ENCODE data around the gene TMEM63B.
A peak's percentile ranks its signal among the peaks of the same experiment; 100 is the strongest.
"Not testable (repeated sequence)": the region's sequence is repeated elsewhere in the genome, so short reads cannot be mapped to it uniquely, and the experiment has no call there.

Gene TMEM63B

DNA sequence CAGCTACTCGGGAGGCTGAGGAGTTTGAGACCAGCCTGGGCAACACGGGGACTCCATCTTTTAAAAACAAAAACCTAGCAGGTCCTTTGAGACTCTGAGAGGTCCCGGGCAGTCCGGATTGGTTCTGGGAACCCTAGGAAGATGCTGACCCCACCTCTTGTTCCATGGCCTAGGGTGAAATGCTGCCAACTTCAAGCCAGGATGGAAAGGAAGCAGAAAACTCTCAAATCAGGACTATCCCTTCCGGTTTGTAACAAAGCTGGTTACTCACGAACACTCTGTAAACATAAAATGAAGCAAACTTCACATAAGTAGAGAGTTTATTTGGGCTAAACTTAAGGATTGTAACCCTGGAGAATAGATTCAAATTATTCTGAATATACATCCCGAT lies 59.3 kb downstream of the TMEM63B start:
- no peak overlapping the region for H3K9ac ChIP-seq (ENCODE audit: low read length in 5 of 5)

DNA sequence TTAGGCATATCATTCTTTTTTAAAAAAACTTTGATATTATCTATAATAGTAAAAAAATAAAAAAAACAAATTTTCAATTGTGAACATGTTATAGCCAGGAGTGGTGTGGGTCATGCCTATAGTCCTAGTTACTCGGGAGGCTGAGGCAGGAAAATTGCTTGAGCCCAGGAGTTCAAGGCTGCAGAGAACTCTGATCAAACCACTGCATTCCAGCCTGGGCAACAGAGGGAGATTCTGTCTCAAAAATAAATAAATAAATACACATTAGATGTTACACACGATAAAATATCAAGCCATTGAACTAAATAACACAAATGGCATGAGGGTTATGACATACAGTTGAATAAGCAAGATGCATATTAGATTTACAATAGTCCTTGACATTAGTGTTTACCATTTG lies 61.5 kb downstream of the TMEM63B start:
- Histone ChIP-seq H3K9ac (ENCODE audit: low read length in 5 of 5) (no peak overlapping the region), H3K27ac (ENCODE audit: low read depth, low read length) (no peak overlapping the region), H3K36me3 (ENCODE audit: control insufficient read depth in 5 of 5, insufficient read depth in 5 of 5, low read length in 5 of 5) (no peaks in the 10 kb centered on the region), H3K27me3 (ENCODE audit: control insufficient read depth in 5 of 5, insufficient read depth in 4 of 5, low read length in 5 of 5) (no peaks in the 10 kb centered on the region), H3K9me3 (ENCODE audit: control insufficient read depth in 5 of 5, low read length in 5 of 5) (no peaks in the 10 kb centered on the region), H3K4me3 (ENCODE audit: low read depth in 1 of 5, low read length in 5 of 5) (no peak overlapping the region), H3K4me1 (ENCODE audit: control insufficient read depth in 5 of 5, insufficient read depth in 5 of 5, low read length in 5 of 5) (peaks cover 0 to 24% (median 6%) of the 10 kb centered on the region in 5 donors)

More for the DNA sequence above, 59.3 kb downstream of the TMEM63B start:
- Histone ChIP-seq H3K36me3 (ENCODE audit: control insufficient read depth in 5 of 5, insufficient read depth in 5 of 5, low read length in 5 of 5) (no peaks in the 10 kb centered on the region), H3K4me1 (ENCODE audit: control insufficient read depth in 5 of 5, insufficient read depth in 5 of 5, low read length in 5 of 5) (peaks cover 0 to 15% (median 0%) of the 10 kb centered on the region in 5 donors), H3K9me3 (ENCODE audit: control insufficient read depth in 5 of 5, low read length in 5 of 5) (no peaks in the 10 kb centered on the region), H3K27me3 (ENCODE audit: control insufficient read depth in 5 of 5, insufficient read depth in 4 of 5, low read length in 5 of 5) (no peaks in the 10 kb centered on the region), H3K4me3 (ENCODE audit: low read depth in 1 of 5, low read length in 5 of 5) (no peak overlapping the region), H3K27ac (ENCODE audit: low read depth, low read length) (peak overlapping the region; percentile 54)

DNA sequence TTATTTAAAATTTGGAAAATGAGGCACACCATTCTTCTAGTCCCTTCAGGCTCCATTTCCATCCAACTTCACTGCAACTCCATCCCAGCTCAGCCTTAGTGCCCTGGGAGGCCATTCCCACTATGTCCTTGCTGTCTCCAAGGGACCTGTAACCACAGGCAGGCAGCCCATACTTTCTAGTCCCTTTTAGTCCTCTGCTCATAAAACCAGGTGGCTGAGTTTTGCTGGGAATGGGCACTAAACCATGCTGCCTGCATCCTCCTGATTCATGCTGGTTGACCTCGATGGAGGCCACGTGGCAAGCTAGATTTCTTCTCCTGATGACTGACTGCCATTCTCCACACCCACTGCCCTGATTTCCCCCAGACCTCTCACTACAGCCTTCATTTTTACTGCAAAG lies 61.9 kb downstream of the TMEM63B start:
- Histone ChIP-seq H3K4me3 (ENCODE audit: low read depth in 1 of 5, low read length in 5 of 5) (no peak overlapping the region), H3K36me3 (ENCODE audit: control insufficient read depth in 5 of 5, insufficient read depth in 5 of 5, low read length in 5 of 5) (no peaks in the 10 kb centered on the region), H3K9ac (ENCODE audit: low read length in 5 of 5) (no peak overlapping the region), H3K9me3 (ENCODE audit: control insufficient read depth in 5 of 5, low read length in 5 of 5) (no peaks in the 10 kb centered on the region), H3K27me3 (ENCODE audit: control insufficient read depth in 5 of 5, insufficient read depth in 4 of 5, low read length in 5 of 5) (no peaks in the 10 kb centered on the region), H3K4me1 (ENCODE audit: control insufficient read depth in 5 of 5, insufficient read depth in 5 of 5, low read length in 5 of 5) (peaks cover 0 to 24% (median 6%) of the 10 kb centered on the region in 5 donors), H3K27ac (ENCODE audit: low read depth, low read length) (no peak overlapping the region)

DNA sequence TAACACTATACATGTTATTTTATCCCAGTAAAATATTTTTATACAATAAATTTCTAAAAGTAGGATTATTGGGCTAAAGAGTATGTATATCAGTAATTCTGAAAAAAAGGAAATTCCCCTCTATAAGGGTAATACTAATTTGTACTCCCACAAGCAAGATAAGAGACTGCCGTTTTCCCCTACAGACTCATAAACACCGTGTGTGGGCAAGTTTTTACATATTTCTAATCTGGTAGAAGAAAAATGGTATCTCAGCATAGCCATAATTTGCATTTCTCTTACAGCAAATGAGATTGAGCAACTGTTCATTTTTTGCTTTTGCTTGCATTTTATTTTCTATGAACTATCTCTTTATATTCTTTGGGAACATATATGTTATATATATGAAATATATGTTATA lies 63.4 kb downstream of the TMEM63B start:
- H3K36me3 ChIP-seq (ENCODE audit: control insufficient read depth in 5 of 5, insufficient read depth in 5 of 5, low read length in 5 of 5) = no peaks in the 10 kb centered on the region
- H3K27me3 ChIP-seq (ENCODE audit: control insufficient read depth in 5 of 5, insufficient read depth in 4 of 5, low read length in 5 of 5) = no peaks in the 10 kb centered on the region
- H3K4me1 ChIP-seq (ENCODE audit: control insufficient read depth in 5 of 5, insufficient read depth in 5 of 5, low read length in 5 of 5) = peaks cover 0 to 24% (median 6%) of the 10 kb centered on the region in 5 donors
- H3K4me3 ChIP-seq (ENCODE audit: low read depth in 1 of 5, low read length in 5 of 5) = no peak overlapping the region
- no peak overlapping the region for H3K27ac ChIP-seq (ENCODE audit: low read depth, low read length)
- H3K9ac ChIP-seq (ENCODE audit: low read length in 5 of 5) = no peak overlapping the region
- H3K9me3 ChIP-seq (ENCODE audit: control insufficient read depth in 5 of 5, low read length in 5 of 5) = no peaks in the 10 kb centered on the region

DNA sequence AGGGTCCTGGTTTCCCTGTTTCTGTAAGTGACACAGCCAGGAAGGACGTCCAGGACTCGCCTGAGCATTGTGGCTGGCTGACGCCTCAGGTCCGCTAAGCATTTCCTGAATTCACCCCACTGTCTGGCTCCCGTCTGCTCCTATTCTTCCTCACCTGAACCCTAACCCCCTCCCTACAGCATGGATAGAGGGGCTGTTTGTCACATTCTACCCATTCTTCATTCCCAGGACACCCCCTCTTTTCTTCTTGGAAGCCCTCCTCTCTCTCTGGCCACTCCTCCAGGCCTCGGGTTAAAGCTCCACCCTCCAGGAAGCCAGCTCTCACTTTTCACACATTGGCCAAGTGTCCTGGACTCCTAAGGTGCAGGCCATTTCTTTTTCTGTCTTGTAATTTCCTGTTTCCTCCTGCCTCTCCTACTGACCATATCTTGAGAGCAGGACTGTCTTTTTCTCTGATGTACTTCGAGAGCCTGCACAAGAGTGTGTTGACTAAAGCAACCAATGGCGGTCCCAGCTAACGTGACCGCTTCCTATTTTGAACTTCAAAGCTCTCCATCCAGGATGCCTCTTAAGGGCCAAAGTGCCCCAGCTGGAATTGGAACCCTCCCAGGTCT lies 65.2 kb downstream of the TMEM63B start:
- Histone ChIP-seq H3K9ac (ENCODE audit: low read length in 5 of 5) (peak overlapping the region in 3 of 5 donors; percentile 35 to 52 (median 48)), H3K4me1 (ENCODE audit: control insufficient read depth in 5 of 5, insufficient read depth in 5 of 5, low read length in 5 of 5) (peaks cover 0 to 12% (median 6%) of the 10 kb centered on the region in 5 donors), H3K36me3 (ENCODE audit: control insufficient read depth in 5 of 5, insufficient read depth in 5 of 5, low read length in 5 of 5) (no peaks in the 10 kb centered on the region), H3K27me3 (ENCODE audit: control insufficient read depth in 5 of 5, insufficient read depth in 4 of 5, low read length in 5 of 5) (no peaks in the 10 kb centered on the region), H3K27ac (ENCODE audit: low read depth, low read length) (peak overlapping the region; percentile 47), H3K4me3 (ENCODE audit: low read depth in 1 of 5, low read length in 5 of 5) (peak overlapping the region; percentile 45 to 53 (median 51)), H3K9me3 (ENCODE audit: control insufficient read depth in 5 of 5, low read length in 5 of 5) (no peaks in the 10 kb centered on the region)

DNA sequence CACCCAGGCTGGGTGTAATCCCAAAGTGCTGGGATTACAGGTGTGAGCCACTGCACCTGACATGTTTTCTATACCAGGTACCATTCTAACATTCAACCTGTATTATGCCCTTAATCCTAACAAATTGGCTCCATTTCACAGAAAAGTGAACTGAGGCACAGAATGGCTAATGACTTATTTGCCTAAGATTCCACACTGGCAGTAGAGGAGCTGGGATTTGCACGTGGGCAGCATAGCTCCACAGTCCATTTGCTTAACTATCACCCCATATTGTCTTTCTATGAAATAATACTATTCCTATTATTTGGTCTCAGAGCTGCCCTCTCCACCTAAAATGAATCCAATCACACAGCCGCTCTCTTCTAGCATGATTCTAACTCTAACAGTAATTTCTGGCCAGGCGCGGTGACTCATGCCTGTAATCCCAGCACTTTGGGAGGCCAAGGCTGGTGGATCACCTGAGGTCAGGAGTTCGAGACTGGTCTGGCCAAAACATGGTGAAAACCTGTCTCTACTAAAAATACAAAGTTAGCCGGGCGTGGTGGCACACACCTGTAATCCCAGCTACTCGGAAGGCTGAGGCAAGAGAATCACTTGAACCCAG lies 66.1 kb downstream of the TMEM63B start:
- Histone ChIP-seq H3K36me3 (ENCODE audit: control insufficient read depth in 5 of 5, insufficient read depth in 5 of 5, low read length in 5 of 5) (no peaks in the 10 kb centered on the region), H3K27ac (ENCODE audit: low read depth, low read length) (no peak overlapping the region)

DNA sequence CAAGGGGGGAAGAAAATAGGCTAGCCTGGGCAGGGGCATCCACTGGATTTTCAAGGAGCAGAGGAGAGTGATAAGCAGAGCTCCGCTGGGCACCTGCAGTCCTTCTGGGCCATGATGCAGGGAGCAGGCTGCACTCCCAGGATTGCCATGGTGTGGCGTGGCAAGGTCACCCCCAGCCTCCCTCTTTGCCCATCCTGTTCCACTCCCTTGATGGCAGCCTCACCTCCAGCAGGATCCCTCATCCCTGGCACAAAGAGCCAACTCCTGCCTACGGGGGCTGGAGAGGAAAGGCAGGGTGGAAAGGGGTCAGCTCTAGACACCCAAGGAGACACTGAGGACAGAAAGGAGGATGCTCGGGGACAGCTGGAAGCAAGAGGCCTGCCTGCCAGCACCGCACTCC lies 67.0 kb downstream of the TMEM63B start:
- no peaks in the 10 kb centered on the region for H3K9me3 ChIP-seq (ENCODE audit: control insufficient read depth in 5 of 5, low read length in 5 of 5)
- H3K4me1 ChIP-seq (ENCODE audit: control insufficient read depth in 5 of 5, insufficient read depth in 5 of 5, low read length in 5 of 5) = peaks cover 0 to 16% (median 12%) of the 10 kb centered on the region in 5 donors
- H3K27ac ChIP-seq (ENCODE audit: low read depth, low read length) = no peak overlapping the region
- H3K36me3 ChIP-seq (ENCODE audit: control insufficient read depth in 5 of 5, insufficient read depth in 5 of 5, low read length in 5 of 5) = no peaks in the 10 kb centered on the region
- no peak overlapping the region for H3K9ac ChIP-seq (ENCODE audit: low read length in 5 of 5)
- H3K4me3 ChIP-seq (ENCODE audit: low read depth in 1 of 5, low read length in 5 of 5) = no peak overlapping the region
- no peaks in the 10 kb centered on the region for H3K27me3 ChIP-seq (ENCODE audit: control insufficient read depth in 5 of 5, insufficient read depth in 4 of 5, low read length in 5 of 5)

More for the DNA sequence above, 66.1 kb downstream of the TMEM63B start:
- Histone ChIP-seq H3K4me3 (ENCODE audit: low read depth in 1 of 5, low read length in 5 of 5) (no peak overlapping the region), H3K4me1 (ENCODE audit: control insufficient read depth in 5 of 5, insufficient read depth in 5 of 5, low read length in 5 of 5) (peaks cover 0 to 12% (median 6%) of the 10 kb centered on the region in 5 donors), H3K9me3 (ENCODE audit: control insufficient read depth in 5 of 5, low read length in 5 of 5) (no peaks in the 10 kb centered on the region), H3K9ac (ENCODE audit: low read length in 5 of 5) (no peak overlapping the region), H3K27me3 (ENCODE audit: control insufficient read depth in 5 of 5, insufficient read depth in 4 of 5, low read length in 5 of 5) (no peaks in the 10 kb centered on the region)

DNA sequence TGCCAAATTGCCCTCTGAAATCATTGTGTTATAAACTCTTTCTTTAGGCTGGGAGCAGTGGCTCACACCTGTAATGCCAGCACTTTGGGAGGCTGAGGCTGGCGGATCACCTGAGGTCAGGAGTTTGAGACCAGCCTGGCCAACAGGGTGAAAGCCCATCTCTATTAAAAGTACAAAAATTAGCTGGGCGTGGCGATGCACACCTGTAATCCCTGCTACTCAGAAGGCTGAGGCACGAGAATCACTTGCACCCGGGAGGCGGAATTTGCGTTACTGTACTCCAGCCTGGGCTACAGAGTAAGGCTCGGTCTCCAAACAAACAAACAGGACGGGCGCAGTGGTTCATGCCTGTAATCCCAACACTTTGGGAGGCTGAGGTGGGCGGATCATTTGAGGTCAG lies 69.0 kb downstream of the TMEM63B start:
- not testable (repeated sequence) for H3K27ac ChIP-seq (ENCODE audit: low read depth, low read length); H3K9ac ChIP-seq (ENCODE audit: low read length in 5 of 5); H3K4me3 ChIP-seq (ENCODE audit: low read depth in 1 of 5, low read length in 5 of 5); H3K9me3 ChIP-seq (ENCODE audit: control insufficient read depth in 5 of 5, low read length in 5 of 5); H3K27me3 ChIP-seq (ENCODE audit: control insufficient read depth in 5 of 5, insufficient read depth in 4 of 5, low read length in 5 of 5); H3K36me3 ChIP-seq (ENCODE audit: control insufficient read depth in 5 of 5, insufficient read depth in 5 of 5, low read length in 5 of 5)
- peaks cover 0 to 27% (median 22%) of the 10 kb centered on the region in 5 donors for H3K4me1 ChIP-seq (ENCODE audit: control insufficient read depth in 5 of 5, insufficient read depth in 5 of 5, low read length in 5 of 5)

DNA sequence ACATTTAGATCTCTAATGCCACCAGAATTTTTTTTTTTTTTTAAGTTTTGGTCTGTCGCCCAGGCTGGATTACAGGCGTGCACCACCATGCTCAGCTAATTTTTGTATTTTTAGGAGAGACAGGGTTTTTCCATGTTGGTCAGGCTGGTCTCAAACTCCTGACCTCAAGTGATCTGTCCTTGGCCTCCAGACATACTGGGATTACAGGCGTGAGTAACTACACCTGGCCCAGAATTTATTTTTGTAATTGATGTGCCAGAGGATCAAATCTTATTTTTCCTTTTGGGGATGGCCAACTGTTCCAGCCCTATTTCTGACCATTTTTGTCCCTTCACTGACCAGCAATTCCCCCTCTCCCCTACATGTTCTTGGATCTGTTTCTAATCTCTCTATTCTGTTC lies 71.3 kb downstream of the TMEM63B start:
- no peaks in the 10 kb centered on the region for H3K36me3 ChIP-seq (ENCODE audit: control insufficient read depth in 5 of 5, insufficient read depth in 5 of 5, low read length in 5 of 5)
- H3K27ac ChIP-seq (ENCODE audit: low read depth, low read length) = peak overlapping the region; percentile 49
- H3K27me3 ChIP-seq (ENCODE audit: control insufficient read depth in 5 of 5, insufficient read depth in 4 of 5, low read length in 5 of 5) = no peaks in the 10 kb centered on the region
- peak overlapping the region in 1 of 5 donors; percentile 42 for H3K9ac ChIP-seq (ENCODE audit: low read length in 5 of 5)
- H3K4me1 ChIP-seq (ENCODE audit: control insufficient read depth in 5 of 5, insufficient read depth in 5 of 5, low read length in 5 of 5) = peaks cover 9 to 45% (median 33%) of the 10 kb centered on the region in 5 donors
- H3K9me3 ChIP-seq (ENCODE audit: control insufficient read depth in 5 of 5, low read length in 5 of 5) = no peaks in the 10 kb centered on the region
- no peak overlapping the region for H3K4me3 ChIP-seq (ENCODE audit: low read depth in 1 of 5, low read length in 5 of 5)

DNA sequence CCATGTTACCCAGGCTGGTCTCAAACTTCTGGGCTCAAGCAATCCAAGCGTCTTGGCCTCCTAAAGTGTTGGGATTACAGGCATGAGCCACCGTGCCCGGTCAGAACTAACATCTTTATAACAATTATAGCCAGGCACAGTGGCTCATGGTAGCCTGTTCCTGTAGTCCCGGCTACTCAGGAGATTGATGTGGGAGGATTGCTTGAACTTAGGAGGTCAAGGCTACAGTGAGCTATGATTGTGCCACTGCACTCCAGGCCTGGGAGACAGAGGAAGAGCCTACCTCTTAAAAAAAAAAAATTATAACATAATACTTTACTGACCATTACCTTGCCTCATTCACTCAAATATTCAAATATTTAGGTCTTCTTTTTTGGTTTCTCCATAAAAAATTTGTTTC lies 72.5 kb downstream of the TMEM63B start:
- no peaks in the 10 kb centered on the region for H3K9me3 ChIP-seq (ENCODE audit: control insufficient read depth in 5 of 5, low read length in 5 of 5)
- no peak overlapping the region for H3K4me3 ChIP-seq (ENCODE audit: low read depth in 1 of 5, low read length in 5 of 5)
- no peak overlapping the region for H3K9ac ChIP-seq (ENCODE audit: low read length in 5 of 5)
- H3K36me3 ChIP-seq (ENCODE audit: control insufficient read depth in 5 of 5, insufficient read depth in 5 of 5, low read length in 5 of 5) = no peaks in the 10 kb centered on the region
- H3K27me3 ChIP-seq (ENCODE audit: control insufficient read depth in 5 of 5, insufficient read depth in 4 of 5, low read length in 5 of 5) = no peaks in the 10 kb centered on the region
- peak overlapping the region; percentile 30 for H3K27ac ChIP-seq (ENCODE audit: low read depth, low read length)
- H3K4me1 ChIP-seq (ENCODE audit: control insufficient read depth in 5 of 5, insufficient read depth in 5 of 5, low read length in 5 of 5) = peaks cover 9 to 49% (median 36%) of the 10 kb centered on the region in 5 donors
